ENCODE results near the gene RIN3.
A peak's percentile ranks its signal among the peaks of the same experiment; 100 is the strongest.
"Not testable (repeated sequence)": the region's sequence is repeated elsewhere in the genome, so short reads cannot be mapped to it uniquely, and the experiment has no call there.

RIN3 gene

DNA sequence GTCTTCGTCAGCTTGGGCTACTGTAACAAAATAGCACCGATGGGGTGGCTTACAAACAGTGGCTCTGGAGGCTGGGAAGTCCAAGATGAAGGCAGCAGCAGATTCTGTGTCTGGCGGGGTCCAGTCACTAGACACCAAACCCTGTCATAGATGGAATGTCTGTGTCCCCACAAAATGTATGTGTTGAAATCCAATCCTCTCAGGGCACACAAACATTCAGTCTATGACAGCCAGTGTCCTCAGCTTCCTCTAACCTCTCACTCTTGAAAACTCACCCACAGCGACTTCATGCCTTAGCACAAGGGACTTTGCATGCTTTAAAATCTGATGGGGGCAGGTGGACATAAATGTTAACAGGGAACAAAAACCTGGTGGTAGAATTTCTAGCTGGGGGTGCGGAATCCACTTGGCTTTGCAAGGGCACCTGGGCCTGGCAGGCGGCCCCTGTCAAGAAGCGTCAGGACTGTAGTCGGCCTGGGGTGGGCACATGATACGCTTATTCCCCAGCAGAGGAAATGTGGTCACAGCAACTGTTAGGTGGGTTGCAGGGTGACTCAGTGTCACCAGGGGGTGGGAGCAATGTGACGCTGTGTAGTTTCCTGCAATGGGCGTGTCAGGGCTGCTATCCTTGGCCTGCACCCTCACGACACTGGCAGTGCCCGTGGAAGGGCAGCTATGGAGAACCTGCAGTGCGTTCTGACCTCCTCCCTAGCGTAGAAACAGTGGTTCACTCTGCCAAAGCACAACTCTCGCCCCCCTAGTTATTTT, 17.7 kb downstream of the RIN3 start:
- DNase-seq: peak; percentile 34 to 41

GRCh38 chr14:92532490-92533163, 19.0 kb downstream of the RIN3 start:
- no peak for DNase-seq

- no peak for DNase-seq
These were observed 21.5 kb downstream of the RIN3 start for GRCh38 chr14:92534932-92535643.

DNA sequence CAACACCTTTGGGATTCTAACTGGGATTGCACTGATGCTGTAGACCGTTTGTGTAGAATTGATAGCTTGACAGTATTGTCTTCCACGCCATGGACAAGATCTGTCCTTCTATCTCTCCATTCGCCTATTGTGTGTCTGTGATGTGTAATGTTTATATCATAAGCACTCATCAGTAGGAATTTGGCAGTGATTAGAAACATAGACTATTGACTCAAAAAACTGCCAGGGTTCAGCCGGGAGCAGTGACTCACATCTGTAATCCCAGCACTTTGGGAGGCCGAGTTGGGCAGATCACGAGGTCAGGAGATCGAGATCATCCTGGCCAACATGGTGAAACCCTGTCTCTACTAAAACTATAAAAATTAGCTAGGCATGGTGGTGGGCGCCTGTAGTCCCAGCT, 22.6 kb downstream of the RIN3 start:
- DNase-seq: not testable (repeated sequence)

DNA sequence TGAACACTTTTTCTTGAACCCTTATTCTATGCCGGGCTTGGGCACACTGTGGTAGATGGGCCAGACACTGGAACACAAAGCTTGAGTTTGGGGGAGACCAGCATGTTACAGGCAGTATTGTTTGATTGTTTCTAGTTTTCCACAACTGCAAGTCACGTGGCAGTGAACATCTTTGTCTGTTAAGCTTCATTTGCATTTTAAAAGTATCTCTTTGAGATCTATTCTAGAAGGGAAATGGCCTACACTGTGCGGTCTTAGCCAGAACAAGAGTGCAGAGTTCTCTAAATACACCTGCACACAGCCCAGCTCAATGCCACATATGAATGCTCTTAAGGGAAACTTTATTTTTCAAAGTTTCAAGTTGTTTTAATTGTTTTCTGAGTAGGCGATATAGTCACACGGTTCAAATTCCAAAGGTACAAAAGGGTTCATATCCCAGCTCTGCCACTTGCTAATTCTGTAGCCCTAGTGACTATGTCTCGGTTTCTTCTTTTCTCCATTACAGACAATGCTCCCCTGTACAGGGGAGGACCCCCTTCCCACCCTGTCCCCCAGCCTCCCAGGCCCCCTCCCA, 24.9 kb downstream of the RIN3 start:
- DNase-seq: no peak

GRCh38 chr14:92539419-92539818, 25.8 kb downstream of the RIN3 start:
- DNase-seq: no peak

GRCh38 chr14:92539875-92540274, 26.3 kb downstream of the RIN3 start:
- no peak for DNase-seq

- no peak for DNase-seq
These were observed 27.0 kb downstream of the RIN3 start for GRCh38 chr14:92540472-92541048.

- DNase-seq: no peak
These were observed 29.4 kb downstream of the RIN3 start for GRCh38 chr14:92542766-92543554.

GRCh38 chr14:92544051-92544720, 30.6 kb downstream of the RIN3 start:
- DNase-seq: no peak

- DNase-seq: no peak
These were observed 32.9 kb downstream of the RIN3 start for GRCh38 chr14:92546347-92547053.

DNA sequence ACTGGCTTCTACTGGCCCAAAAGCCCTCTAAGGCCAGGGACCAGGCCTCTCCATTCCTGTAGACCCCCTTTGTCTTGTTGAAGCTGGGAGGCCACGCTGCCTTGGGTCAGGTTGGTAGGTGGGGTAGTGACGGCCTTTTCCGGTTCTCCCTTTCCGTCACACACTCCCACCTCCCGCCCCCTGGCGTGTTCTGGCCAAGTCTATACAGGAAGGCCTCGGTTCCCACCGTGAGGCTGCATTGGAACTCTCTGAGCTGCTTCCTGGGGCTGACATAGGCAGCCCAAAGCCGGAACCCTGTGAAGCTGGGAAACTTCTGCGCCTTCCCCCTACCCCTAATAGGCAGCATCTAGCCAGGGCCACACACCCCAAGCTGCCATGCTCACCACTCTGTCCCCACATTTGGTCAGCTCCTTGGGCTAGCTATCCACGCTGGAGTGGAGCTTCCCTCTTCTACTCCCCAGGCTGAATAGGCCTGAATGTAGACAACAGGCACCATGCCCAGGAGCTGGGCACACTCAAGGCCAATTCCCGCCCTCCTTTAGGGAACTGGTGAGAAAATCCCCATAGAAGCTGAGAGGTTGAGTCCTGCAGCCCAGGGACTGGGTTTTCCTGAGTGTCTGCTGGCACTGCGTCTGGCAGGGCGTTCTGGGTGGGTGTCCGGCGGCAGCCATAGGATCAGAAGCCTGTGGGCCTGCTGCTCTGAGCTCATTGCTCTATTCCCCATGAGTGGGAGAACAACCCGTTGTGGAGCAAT, 35.7 kb downstream of the RIN3 start:
- no peak for DNase-seq

GRCh38 chr14:92549859-92550230, 36.3 kb downstream of the RIN3 start:
- no peak for DNase-seq

GRCh38 chr14:92551044-92551841, 37.7 kb downstream of the RIN3 start:
- no peak for DNase-seq

DNA sequence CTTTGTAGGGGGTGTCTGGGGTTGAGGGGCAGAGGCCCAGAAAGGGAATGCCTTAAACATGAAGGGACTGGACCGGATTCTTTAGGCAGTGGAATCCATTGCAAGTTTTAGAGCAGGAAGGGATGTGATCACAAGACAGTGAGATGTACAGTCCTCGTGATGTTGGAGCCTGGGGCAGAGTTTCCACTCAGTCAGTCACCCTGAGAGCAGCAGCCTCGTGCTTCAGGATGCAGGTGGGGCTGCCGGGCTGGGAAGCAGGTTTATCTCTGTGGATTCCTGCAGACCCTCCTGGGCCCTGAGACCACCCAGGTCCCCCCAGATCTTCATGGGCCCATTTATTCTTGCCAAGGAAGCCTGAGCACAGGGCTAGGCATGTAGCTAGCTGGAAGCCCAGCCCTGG, 38.5 kb downstream of the RIN3 start:
- DNase-seq: no peak

DNA sequence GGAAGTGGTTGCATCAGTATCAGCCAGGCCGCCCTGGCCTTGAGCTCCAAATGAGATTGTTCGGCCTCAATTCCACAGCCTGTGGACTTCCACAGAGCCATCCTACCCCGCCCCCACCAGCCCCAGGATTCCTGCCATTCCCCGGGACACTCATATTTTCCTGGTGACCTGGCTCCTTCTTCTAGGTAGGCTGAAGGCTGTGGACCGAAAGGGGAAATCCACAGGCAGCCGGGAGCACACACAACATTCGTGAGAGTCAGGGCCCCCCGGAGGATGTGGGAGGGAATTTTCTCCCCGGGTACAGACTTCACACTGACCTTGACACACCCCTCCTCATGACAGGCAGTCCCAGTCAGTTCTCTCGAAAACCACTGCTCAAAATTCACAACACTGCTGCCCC, 39.9 kb downstream of the RIN3 start:
- DNase-seq: no peak

- DNase-seq: no peak
These were observed 42.0 kb downstream of the RIN3 start for GRCh38 chr14:92555465-92556111.

DNA sequence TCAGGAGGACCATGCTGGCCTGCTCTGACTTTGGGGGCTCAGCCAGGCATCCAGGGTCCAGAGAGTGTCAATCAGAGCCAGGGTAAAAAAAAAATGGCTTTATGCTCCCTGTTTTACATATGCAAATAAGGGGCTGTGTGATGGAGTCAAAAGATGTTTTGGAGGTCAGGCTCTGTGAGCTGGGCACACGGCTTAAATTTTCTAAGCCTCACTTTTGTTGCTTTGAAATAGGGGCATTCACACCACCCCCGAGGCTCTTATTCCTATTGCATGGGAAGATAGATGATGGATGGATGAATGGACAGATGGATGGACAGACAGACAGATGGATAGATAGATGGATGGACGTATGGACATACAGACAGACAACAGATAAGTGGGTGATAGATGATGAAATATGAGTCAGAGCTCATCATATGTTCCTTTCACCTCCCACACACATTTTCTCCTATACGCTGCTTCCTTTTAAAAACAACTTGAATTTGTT, 42.7 kb downstream of the RIN3 start:
- no peak for DNase-seq
